ENCODE measurements around the gene SNRNP35.
"Not testable (repeated sequence)": the region's sequence is repeated elsewhere in the genome, so short reads cannot be mapped to it uniquely, and the experiment has no call there.

SNRNP35 gene

DNA sequence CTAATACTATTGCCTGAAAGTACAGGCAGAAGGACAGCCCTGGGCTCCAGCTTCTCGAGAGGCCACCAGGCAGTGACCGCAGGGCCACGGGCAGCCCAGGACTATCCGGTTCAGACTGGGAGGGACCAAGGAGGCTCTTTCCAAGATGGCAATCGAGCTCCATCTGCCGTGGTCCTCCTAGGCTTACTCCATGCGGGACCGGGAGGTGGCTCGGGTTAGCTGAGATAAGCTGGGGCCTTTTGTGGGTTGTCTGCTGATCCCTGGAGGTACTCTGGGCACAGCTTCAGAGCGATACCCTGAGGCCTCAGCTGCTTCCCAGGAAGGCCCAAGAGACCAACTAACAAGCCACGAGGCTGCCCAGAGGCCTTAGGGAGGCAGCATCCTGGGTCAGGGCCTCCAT lies 33.1 kb downstream of the SNRNP35 start:
- no peak for DNase-seq

DNA sequence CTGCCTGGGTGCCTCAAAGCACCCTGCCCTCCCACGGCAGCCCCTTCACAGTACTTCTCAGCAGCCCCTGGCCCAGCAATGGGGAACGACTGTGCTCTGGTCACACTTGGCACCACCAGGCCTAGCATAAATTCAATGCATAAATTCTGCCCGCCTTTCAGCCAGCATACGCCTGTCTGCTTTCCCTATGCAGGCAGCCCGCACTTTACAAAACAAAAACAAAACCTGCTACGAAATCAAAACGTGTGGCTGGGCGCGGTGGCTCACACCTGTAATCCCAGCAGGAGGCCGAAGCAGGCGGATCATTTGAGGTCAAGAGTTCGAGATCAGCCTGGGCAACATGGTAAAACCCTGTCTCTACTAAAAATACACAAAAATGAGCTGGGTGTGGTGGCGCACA lies 33.5 kb downstream of the SNRNP35 start:
- no peak for DNase-seq

DNA sequence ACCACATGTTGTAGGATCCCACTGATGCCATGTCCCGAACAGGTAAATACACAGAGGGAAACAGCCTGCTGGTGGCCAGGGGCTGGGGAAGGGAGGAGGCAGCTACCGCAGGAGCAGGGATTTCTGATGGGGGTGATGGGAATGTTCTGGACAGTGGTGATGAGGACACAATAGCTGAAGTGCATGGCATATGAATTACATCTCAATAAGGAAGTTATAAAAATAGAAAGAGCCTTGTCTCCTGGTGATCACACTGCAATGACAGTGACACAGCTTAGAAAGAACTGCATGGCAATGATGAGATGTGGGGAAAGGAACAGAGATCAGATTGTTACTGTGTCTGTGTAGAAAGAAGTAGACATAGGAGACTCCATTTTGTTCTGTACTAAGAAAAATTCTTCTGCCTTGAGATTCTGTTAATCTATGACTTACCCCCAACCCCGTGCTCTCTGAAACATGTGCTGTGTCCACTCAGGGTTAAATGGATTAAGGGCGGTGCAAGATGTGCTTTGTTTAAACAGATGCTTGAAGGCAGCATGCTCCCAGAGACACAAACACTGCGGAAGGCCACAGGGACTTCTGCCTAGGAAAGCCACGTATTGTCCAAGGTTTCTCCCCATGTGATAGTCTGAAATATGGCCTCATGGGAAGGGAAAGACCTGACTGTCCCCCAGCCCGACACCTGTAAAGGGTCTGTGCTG lies 34.5 kb downstream of the SNRNP35 start:
- not testable (repeated sequence) for DNase-seq

DNA sequence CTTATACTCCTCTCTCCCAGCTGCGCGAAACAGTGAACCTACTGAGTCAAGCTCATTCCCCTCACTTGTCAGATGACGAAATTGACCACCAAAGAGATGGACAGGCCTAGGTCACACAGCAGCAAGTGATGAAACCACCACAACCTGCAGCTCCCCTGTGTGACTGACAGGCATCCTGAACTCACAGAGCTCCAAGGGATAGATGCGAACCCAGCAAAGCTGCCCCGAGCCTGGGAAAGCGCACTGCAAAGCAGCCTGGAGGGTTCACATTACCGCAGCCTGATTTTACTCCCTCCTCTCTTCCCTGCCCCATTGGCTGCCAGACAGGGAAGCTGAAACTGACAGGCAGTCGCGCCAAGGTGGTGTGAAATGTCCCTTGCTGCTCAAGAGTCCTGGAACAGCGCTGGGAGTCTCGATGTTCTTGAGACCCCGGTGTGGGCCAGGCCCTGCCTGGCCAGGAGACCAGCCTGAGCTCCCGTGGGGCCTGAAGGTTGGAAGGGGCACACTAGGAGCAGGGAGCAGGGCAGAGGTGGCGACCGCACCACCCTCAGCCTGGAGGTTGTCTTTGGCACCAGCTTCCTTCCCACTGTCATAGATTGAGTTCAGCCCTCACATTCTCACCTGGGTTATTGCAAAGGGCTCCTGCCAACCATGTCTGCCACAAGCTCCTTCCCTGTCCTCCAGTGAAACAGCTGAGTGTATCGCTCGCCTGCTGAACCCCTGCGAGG lies 36.3 kb downstream of the SNRNP35 start:
- DNase-seq = no peak

DNA sequence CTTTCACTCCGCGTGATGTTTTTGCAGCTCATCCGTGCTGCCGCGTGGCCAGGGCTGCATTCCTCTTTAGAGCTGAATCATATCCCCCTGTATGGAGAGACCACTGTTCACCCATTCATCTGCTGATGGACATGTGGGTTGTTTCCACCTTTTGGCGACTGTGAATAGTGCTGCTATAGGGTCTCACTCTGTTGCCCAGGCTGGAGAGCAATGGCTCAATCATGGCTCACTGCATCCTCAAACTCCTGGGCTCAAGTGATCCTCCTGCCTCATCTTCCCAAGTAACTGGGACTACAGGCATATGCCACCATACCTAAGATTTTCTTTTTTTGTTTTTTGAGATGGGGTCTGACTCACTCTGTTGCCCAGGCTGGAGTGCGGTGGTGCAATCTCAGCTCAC lies 39.1 kb downstream of the SNRNP35 start:
- DNase-seq = no peak

DNA sequence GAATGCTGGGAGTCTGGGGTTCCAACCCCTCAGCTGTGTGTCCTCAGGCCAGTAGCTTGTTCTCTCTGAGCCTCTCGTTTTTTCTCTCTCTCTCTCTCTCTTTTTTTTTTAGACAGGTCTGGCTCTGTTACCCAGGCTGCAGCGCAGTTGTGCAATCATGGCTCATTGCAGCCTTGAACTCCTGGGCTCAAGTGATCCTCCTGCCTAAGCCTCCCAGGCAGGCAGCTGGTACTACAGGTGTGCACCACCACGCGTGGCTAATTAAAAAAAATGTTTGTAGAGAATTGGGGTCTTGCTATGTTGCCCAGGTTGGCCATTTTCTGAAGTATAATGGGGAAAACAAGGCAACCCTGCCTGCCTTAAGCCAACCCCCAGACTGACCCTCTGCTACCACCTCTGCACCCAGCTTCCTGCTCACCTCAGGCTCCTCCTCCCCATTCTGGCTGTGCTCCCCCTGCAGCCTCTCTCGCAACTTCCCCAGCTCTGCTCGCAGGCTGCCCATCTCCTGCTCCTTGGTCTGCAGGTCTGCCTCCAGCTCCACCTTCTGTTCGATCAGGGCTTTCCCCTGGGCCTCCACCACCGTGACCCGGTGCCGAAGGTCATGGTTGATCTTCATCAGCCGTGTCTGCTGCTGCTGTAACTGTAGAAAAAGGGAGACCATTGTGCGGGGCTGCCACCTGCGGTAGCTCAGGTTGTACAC lies 40.3 kb downstream of the SNRNP35 start:
- DNase-seq = no peak

DNA sequence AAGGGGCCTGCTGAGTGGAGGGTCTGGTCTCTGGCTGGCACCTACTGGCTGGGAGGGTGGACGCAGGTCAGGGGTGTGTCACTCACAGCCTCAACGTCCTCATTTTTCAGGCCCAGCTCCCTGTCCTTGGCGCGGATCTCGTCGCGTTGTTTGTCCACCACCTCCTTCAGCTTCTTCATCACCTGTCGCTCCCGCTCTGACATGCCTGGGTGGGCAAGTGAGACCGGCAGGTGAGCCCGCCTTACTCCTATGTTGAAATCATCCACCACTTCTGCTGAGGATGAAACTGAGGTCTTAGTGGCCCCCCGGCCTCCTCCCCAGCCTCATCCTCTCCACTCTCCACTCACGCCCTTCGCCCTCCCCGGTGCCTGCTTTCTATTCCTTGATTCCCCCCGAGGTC lies 41.4 kb downstream of the SNRNP35 start:
- no peak for DNase-seq

DNA sequence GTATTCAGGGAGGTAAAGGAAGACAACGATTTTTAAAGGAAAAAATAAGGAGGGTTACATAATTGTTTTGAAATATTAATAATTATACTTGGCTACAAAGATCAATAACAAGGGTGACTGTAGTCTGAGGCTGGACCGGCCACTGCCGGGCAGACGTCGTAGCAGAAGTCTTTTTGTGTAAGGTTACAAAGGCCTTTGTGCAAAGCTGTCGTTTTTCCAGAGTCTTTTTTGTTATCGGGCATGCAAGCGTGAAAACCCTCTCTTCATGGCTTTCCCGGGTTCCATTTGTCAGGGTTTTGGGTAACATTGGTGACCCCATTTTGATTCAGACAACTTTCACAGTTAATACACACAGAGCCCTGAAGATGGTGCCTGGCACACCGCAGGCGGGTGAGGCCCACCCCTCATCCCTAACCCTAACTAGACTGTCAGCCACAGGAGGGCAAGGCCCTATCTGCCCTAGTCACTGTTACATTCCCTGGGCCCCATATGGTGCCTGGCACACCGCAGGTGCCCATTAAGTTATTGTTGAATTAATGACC lies 44.3 kb downstream of the SNRNP35 start:
- no peak for DNase-seq

DNA sequence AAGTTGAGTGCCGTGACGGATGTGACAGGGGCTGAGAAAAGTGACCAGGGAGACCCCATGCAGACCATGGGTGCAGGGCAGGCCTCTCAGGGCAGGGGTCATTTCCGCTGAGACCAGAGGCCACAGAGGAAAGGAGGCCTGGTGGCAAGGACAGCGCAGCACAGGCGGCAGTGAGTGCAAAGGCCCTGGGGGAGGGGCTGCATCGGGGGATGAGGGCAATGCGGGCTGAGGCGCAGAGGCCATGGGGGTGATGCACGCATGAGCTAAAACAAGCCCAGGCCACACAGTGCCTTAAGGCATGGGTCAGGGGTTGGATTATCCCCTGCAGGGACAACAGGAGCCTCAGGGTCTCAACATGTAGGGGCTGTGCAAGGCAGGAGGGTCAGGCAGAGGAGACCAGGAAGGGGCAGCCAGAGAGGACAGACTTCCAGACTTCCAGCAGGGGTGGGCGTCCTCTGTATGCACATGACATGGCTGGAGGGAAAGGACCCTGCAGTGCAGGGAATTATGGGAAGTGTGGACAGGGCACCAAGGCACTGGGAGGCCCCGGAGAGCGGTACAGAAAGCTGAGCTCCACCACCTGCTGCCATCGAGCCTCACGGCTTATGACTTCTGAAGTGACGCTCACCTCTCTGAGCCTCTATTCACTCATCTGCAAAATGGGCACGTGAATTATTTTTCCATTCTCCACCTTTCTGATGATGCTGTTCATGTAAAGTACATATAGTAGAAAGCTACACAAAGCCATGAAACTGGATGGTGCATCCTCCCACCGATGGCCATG lies 48.3 kb downstream of the SNRNP35 start:
- DNase-seq = no peak

DNA sequence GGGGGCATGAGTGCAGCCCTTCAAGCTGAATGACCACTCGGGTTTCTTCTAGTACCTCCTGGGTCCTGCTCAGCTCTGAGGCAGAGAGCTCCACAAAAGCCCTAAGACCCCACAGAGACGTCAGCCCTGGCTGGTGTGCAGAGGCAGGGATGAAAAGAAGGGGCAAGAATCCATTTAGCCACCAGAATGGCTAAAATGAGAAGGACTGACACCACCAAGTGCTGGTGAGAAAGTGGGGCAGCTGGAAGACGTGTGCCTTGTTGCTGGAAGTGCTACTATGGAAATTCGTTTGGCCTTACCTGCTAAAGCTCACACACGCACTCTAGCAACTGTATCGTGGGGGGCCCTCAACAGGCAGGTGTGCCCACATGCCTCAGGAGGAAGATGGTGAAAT lies 48.9 kb downstream of the SNRNP35 start:
- DNase-seq = no peak

DNA sequence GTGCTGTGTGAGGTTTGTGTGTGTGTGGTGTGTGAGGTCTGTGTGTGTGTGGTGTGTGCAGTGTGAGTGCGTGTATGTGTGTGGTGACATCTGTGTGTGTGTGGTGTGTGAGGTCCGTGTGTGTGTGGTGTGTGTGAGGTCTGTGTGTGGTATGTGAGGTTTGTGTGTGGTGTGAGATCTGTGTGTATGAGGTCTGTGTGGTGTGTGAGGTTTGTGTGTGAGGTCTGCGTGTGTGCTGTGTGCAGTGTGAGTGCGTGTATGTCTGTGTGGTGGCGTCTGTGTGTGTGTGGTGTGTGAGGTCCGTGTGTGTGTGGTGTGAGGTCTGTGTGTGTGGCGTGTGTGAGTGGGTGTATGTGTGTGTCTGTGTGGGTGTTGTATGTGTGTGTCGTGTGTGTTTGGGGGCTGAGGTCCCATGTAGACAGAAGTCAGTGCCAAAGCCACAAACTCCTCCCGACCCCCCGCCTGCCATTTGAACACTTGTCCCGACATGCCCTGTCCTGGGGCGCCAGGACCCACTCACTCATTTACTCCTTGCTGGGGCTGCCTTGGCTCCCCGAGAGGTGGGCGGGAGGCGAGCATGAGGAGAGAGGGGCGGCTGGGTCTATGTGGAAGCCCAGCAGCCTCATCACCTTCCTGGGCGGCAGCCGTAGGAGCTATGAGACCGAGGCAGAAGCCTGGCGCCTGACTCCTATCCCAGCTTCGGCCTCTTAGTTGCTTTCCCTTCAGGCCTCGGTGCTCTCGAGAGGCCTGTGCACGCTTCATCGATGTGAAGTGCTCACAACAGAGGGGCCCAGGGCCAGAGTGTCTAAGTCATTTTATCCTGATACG lies 55.1 kb downstream of the SNRNP35 start:
- no peak for DNase-seq

DNA sequence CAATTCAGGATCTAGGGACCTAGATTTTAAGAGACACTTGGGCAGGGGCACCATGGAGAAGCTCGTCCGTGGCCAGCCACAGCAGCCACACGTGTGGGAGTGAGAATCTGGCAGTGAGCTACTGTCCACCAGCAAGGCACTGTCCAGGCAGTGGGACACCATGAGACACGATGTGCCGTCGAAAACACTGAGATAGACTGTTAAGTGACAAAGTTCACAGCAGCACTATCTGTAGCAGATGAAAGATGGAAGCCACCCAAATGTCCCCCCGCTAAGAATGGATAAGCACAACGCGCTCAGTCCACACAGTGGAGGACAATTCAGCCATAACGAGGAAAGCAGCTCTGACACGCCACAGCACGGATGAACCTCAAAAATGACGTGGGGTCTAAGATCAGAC lies 55.9 kb downstream of the SNRNP35 start:
- no peak for DNase-seq

DNA sequence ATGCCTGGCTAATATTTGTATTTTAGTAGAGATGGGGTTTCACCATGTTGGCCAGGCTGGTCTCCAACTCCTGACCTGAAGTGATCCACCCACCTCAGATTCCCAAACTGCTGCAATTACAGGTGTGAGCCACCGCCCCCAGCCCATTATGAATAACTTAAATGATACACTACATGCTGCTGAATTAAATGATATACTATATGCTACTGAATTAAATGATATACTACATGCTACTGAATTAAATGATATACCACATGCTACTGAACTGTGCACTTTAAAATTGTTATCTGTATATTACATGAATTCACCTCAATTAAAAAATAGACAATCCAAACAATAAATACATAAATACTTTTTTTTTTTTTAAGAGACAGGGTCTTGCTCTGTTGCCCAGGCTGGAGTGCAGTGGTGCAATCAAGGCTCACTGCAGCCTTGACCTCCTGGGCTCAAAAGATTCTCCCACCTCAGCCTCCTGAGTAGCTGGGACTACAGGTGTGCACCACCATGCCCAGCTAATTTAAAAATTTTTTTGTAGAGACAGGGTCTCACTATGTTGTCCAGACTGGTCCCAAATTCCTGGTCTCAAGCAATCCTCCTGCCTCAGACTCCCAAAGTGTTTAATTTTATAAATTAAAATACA lies 56.8 kb downstream of the SNRNP35 start:
- DNase-seq = not testable (repeated sequence)

DNA sequence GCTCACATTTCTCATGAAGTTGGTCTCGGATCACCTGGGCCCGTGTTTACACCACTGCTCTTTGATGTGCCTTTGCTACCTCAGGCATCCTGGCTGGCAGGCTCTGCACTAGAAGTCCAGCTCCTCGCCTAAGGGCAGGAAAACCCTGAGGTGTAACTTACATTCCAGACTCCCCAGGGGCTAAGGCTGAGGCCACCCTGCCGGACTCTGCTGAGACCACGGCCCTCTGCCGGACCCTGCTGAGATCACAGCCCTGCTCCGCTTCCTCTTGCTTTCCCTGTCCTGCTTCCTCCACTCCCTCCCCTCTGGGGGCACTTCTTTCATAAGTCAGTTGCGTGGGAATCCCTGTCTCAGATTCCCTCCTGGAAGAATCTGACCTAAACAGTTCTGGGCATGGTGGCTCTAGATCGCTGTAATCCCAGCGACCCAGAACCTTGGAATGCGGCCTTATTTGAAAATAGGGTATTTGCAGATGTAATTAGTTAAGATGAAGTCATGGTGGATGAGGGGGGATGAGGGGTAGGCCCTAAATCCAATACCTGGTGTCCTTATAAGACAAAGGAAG lies 58.4 kb downstream of the SNRNP35 start:
- DNase-seq = no peak

All from NCI-H69 (cell line).